Heart left ventricle (tissue), 16 donors: ENCODE data around the gene SPNS2. TPM values are rescaled to one million over a fixed set of nuclear protein-coding genes. Genes with fewer than 3 reads are reported as not detected.
A peak's percentile ranks its signal among the peaks of the same experiment; 100 is the strongest.

ENCODE experiments used
- ATAC-seq, 4 donors: fragments of 200-7000 bp; cut with Tn5 transposase; one replicate each; pipeline ENCODE4 v1.9.1; 2020 to 2022; ENCODE audit warnings: moderate library complexity in 4 of 4, mild to moderate bottlenecking in 3 of 4, moderate number of reproducible peaks in 1 of 4
- DNase-seq, 5 donors: peaks; one replicate each; pipeline ENCODE4 v3.0.0-alpha.2; 2020
- H3K27ac ChIP-seq, 12 donors: fragments of 200-600 bp; sonication (generic) in 4 of 12; one replicate each; pipeline versions ENCODE4 v1.5.0 to v1.8.0; 2016 to 2022; ENCODE audit warnings: mild to moderate bottlenecking in 2 of 12
- H3K27me3 ChIP-seq, 9 donors: fragments of 200-600 bp; sonication (generic) in 2 of 9; one replicate each; pipeline versions ENCODE4 v1.5.1 to v1.8.0; 2016 to 2022; ENCODE audit warnings: mild to moderate bottlenecking in 3 of 9
- H3K36me3 ChIP-seq, 9 donors: fragments of 200-600 bp; sonication (generic) in 2 of 9; one replicate each; pipeline versions ENCODE4 v1.5.0 to v1.8.0; 2018 to 2022; ENCODE audit warnings: mild to moderate bottlenecking in 2 of 9
- H3K4me1 ChIP-seq, 12 donors: fragments of 200-600 bp; sonication (generic) in 4 of 12; one replicate each; pipeline versions ENCODE4 v1.5.0 to v1.8.0; 2016 to 2022; ENCODE audit warnings: mild to moderate bottlenecking in 3 of 12
- H3K4me3 ChIP-seq, 12 donors: fragments of 200-600 bp; sonication (generic) in 4 of 12; one replicate each; pipeline versions ENCODE4 v1.5.0 to v1.8.0; 2017 to 2022; ENCODE audit warnings: mild to moderate bottlenecking in 9 of 12, moderate library complexity in 4 of 12
- H3K9me3 ChIP-seq, 12 donors: fragments of 200-600 bp; sonication (generic) in 4 of 12; one replicate each; pipeline versions ENCODE4 v1.5.0 to v1.8.0; 2016 to 2022; ENCODE audit warnings: mild to moderate bottlenecking in 1 of 12
- POLR2A ChIP-seq, 2 donors: fragments of 450-650 bp; IDR thresholded peaks; one replicate each; pipeline ENCODE4 v1.6.1; 2017; ENCODE audit warnings: antibody characterized with exemption in 2 of 2, mild to moderate bottlenecking in 2 of 2, moderate library complexity in 2 of 2
- WGBS, 4 donors: extraction: QIAGEN DNeasy Blood & Tissue Kit in 2 of 4; methylation state at CpG; one replicate each; pipeline versions ENCODE4 v1.1.5 to v1.1.7; 2013 to 2018; 5-methylcytosine and 5-hydroxymethylcytosine counted together
- intact Hi-C, 10 donors: fragments of 100-400 bp; cut with DNase I; formaldehyde crosslinking; loops; one replicate each; pipeline versions ENCODE4 v1.11.1 to v1.14.2; 2022
- polyA plus RNA-seq, 2 donors: library from polyadenylated mRNA; stranded (reverse); fragments of 200-250 nt; gene quantifications; one replicate each; pipeline ENCODE4 v1.2.3, GENCODE V29; 2013
- total RNA-seq, 9 donors: library from RNA; depleted of rRNA in 2 of 9; stranded (reverse); fragments of >200 nt in 2 of 9; fragmentation: NEBNext Ultra II Directional in 3 of 9; extraction: Animal tissue kit (Norgen Biotek cat#: 25700) in 3 of 9; gene quantifications; one replicate each; pipeline versions ENCODE4 v1.1.0 to v1.2.4, GENCODE V29; 2016 to 2023
- TF ChIP-seq, protein P1 (sequence below), 12 donors: fragments of 200-600 bp; sonication (generic) in 4 of 12; IDR thresholded peaks; one replicate each; pipeline versions ENCODE4 v1.5.0 to v1.8.0; 2018 to 2022; ENCODE audit warnings: antibody characterized with exemption in 12 of 12, mild to moderate bottlenecking in 5 of 12
- donor health status: ischemic (EF 13 %, LVEDD 7.1; RV severe dilation, severe dysfunction).
- donor health status: healthy with polysubstance abuse.
- donor health status: DM: no; HTN: yes; CAD: no.
- donor health status: DM: no; HTN: no; CAD: no.
- donor health status: ischemic (EF 25% LVEDD 6.9; RV normal size, moderate dysfunction).
- donor health status: ischemic (EF 25% LVEDD 5.7; RV mildly dilated, moderate dysfunction).
- donor health status: healthy.
- donor health status: DM: yes; HTN: yes; CAD: no.
- donor health status: ischemic (EF 35%, LVEDD 5.7; RV mildly dilated, moderate dysfunction).
- donor health status: nonischemic (EF 11% LVEDD 7.7; RV severe dilation, severe dysfunction).
- donor health status: DM: yes; HTN: yes; CAD: no.
- donor health status: PGD.
- donor health status: ischemic (EF 29% LVEDD 5.4; RV normal size, mild dysfunction).
- donor health status: nonischemic (EF 23%, LVEDD 6.1; RV moderate dilation, normal function).

Gene SPNS2
- total and polyA plus RNA-seq, 11 donors: 6.4 to 22.0 (median 13.3) TPM

DNA sequence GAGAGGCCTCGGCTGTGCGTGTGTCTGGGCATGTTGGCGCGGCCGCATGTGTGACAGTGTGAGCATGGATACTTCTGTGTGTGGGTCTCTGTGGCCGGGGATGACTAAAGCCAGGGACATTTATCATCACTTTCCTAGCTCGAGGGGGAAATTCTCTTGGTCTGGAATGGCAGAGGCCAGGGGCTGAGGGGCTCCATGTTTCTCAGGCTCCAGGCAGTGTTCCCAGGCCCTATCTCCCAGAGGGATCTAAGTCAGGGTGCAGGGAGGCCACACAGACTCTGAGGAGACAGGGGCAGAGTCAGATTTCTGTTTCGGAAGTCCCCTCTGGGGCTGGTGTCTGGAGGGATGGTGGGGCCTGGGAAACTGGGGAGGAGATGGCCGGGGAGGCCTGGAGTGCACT lies 23.7 kb upstream of the SPNS2 start:
- Histone ChIP-seq H3K4me1 (peaks cover 0 to 31% (median 8%) of the 10 kb centered on the region in 12 donors), H3K9me3 (no peaks in the 10 kb centered on the region), H3K36me3 (no peaks in the 10 kb centered on the region), H3K27ac (peak overlapping the region in 1 of 12 donors; percentile 54), H3K27me3 (no peaks in the 10 kb centered on the region), H3K4me3 (no peak overlapping the region)
- ATAC-seq: no peak
- WGBS, 4 donors: 60 to 84% (median 75%) methylated on average over 9 of the region's 9 CpGs
- peak in 1 of 5 donors; percentile 23 for DNase-seq
- no peak for TF ChIP-seq POLR2A (IDR thresholded peaks at IDR 0.05)
- TF ChIP-seq, protein P1, sequence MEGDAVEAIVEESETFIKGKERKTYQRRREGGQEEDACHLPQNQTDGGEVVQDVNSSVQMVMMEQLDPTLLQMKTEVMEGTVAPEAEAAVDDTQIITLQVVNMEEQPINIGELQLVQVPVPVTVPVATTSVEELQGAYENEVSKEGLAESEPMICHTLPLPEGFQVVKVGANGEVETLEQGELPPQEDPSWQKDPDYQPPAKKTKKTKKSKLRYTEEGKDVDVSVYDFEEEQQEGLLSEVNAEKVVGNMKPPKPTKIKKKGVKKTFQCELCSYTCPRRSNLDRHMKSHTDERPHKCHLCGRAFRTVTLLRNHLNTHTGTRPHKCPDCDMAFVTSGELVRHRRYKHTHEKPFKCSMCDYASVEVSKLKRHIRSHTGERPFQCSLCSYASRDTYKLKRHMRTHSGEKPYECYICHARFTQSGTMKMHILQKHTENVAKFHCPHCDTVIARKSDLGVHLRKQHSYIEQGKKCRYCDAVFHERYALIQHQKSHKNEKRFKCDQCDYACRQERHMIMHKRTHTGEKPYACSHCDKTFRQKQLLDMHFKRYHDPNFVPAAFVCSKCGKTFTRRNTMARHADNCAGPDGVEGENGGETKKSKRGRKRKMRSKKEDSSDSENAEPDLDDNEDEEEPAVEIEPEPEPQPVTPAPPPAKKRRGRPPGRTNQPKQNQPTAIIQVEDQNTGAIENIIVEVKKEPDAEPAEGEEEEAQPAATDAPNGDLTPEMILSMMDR (IDR thresholded peaks at IDR 0.05): no peak
- intact Hi-C loops: loop anchor here in 1 of 10 donors (5.0 kb wide), 1 partner anchor 38 kb away; no protein-coding TSS in a partner anchor

GRCh38 chr17:4475463-4475862 lies 23.2 kb upstream of the SPNS2 start:
- intact Hi-C loops: loop anchor here in 1 of 10 donors (5.0 kb wide), 1 partner anchor 38 kb away; no protein-coding TSS in a partner anchor
- DNase-seq (no peak), ATAC-seq (no peak)
- Histone ChIP-seq H3K27ac (peak overlapping the region in 4 of 12 donors; percentile 12 to 54 (median 40)), H3K4me1 (peaks cover 0 to 31% (median 10%) of the 10 kb centered on the region in 12 donors), H3K36me3 (no peaks in the 10 kb centered on the region), H3K27me3 (no peaks in the 10 kb centered on the region), H3K4me3 (no peak overlapping the region), H3K9me3 (no peaks in the 10 kb centered on the region)
- TF ChIP-seq POLR2A (IDR thresholded peaks at IDR 0.05): no peak
- TF ChIP-seq, protein P1 (IDR thresholded peaks at IDR 0.05): no peak
- 74 to 87% (median 78%) methylated on average over 7 of the region's 7 CpGs for WGBS, 4 donors

- no peaks in the 10 kb centered on the region for H3K36me3 ChIP-seq
- no peak for TF ChIP-seq POLR2A (IDR thresholded peaks at IDR 0.05)
- TF ChIP-seq, protein P1 (IDR thresholded peaks at IDR 0.05): no peak
- H3K4me1 ChIP-seq: peaks cover 0 to 35% (median 12%) of the 10 kb centered on the region in 12 donors
- H3K27ac ChIP-seq: peak overlapping the region in 6 of 12 donors; percentile 5 to 54 (median 24)
- intact Hi-C loops: loop anchor here in 1 of 10 donors (5.0 kb wide), 1 partner anchor 39 kb away; no protein-coding TSS in a partner anchor
- H3K9me3 ChIP-seq: no peaks in the 10 kb centered on the region
- DNase-seq (peak in 1 of 5 donors; percentile 40), ATAC-seq (peak in 3 of 4 donors; percentile 15 to 30 (median 25))
- H3K4me3 ChIP-seq: no peak overlapping the region
- no peaks in the 10 kb centered on the region for H3K27me3 ChIP-seq
- WGBS, 4 donors: 52 to 80% (median 66%) methylated on average over 10 to 14 of the region's 14 CpGs
Measured at GRCh38 chr17:4476017-4476416, 22.7 kb upstream of the SPNS2 start.

DNA sequence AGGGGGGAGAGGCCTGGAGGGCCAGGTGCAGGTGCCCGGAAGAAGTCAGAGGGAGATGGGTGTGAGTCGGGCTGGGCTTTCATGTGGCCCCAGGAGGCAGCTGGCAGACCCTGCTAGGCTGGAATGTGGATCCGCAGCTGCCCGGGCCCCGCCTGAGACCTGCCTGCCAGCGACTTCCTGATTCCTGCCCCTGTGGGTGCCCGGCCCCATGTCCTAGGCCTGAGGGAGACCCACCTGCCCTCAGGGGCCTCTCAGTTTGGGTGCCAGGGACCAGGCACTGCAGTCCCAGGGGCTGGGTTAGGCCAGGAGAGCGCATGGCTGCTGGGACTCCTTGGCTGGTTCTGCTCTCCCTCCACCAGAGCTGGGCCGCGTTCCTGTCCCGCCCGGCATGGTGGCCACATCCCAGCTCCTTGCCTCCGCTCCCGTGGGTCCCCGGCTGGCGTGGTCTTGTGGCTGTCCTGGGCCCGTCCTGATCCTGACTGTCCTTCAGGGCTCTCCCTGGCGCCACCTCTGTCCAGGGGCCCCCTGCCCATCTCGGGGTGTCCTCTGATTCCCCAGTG lies 22.1 kb upstream of the SPNS2 start:
- ATAC-seq: peak in 1 of 4 donors; percentile 2

More for the DNA sequence above, 22.1 kb upstream of the SPNS2 start:
- H3K36me3 ChIP-seq: no peaks in the 10 kb centered on the region
- intact Hi-C loops: loop anchor here in 1 of 10 donors (5.0 kb wide), 1 partner anchor 39 kb away; no protein-coding TSS in a partner anchor
- H3K27ac ChIP-seq: peak overlapping the region in 3 of 12 donors; percentile 17 to 54 (median 44)
- peak in 1 of 5 donors; percentile 25 for DNase-seq
- H3K4me3 ChIP-seq: no peak overlapping the region
- TF ChIP-seq, protein P1 (IDR thresholded peaks at IDR 0.05): no peak
- no peak for TF ChIP-seq POLR2A (IDR thresholded peaks at IDR 0.05)
- peaks cover 0 to 40% (median 16%) of the 10 kb centered on the region in 12 donors for H3K4me1 ChIP-seq
- H3K9me3 ChIP-seq: no peaks in the 10 kb centered on the region
- 55 to 85% (median 74%) methylated on average over 8 to 19 of the region's 19 CpGs for WGBS, 4 donors
- no peaks in the 10 kb centered on the region for H3K27me3 ChIP-seq
